ENCODE data around the gene HHATL. TPM values are rescaled to one million over a fixed set of nuclear protein-coding genes. Genes with fewer than 3 reads are reported as not detected.
A peak's percentile ranks its signal among the peaks of the same experiment; 100 is the strongest.

Gene HHATL
- total and polyA plus RNA-seq, 10 donors, result 0.13 to 0.42 TPM; not detected in 8

DNA sequence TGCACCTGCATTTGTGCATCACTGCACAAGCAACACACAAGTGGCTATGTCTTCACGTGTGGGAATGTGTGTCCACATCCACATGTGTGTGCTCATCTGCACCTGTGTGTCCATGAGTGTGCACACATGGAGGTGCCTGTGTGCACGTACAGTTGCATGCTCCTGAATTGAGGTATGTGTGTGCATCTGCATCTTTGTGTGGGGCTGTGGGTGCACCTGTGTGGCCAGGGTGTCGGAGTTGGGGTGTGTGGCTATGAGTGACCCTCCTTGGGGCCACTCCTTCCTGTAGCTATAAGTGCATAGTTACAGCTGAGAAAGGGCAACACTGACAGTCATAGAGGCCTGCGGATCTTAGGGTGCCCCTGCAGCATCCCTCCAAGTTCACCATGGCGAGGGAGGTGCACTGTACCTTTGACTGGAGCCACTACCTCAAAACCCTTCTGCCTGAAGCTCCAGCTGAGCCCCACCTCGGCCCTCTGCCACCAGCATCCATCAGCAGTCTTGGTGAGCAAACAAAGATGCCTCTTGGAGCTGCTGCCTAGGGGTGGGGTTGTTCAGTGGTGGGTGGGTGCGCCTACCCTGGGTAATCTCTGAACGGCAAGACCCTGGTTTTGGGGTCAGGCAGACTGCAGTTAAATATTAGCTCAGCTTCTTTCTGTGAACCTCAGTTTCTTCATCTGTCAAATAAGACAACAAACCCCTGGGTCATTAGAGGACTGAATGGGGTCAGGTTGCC is 5.2 kb upstream of the HHATL start:
- intact Hi-C loops (cut with DNase I; ENCODE audit: low total_unique reads), result no loop called here
- TF ChIP-seq POLR2A (IDR thresholded peaks at IDR 0.05), result no peak
- no peak for TF ChIP-seq POLR2AphosphoS5 (IDR thresholded peaks at IDR 0.05)
- TF ChIP-seq, protein P1, sequence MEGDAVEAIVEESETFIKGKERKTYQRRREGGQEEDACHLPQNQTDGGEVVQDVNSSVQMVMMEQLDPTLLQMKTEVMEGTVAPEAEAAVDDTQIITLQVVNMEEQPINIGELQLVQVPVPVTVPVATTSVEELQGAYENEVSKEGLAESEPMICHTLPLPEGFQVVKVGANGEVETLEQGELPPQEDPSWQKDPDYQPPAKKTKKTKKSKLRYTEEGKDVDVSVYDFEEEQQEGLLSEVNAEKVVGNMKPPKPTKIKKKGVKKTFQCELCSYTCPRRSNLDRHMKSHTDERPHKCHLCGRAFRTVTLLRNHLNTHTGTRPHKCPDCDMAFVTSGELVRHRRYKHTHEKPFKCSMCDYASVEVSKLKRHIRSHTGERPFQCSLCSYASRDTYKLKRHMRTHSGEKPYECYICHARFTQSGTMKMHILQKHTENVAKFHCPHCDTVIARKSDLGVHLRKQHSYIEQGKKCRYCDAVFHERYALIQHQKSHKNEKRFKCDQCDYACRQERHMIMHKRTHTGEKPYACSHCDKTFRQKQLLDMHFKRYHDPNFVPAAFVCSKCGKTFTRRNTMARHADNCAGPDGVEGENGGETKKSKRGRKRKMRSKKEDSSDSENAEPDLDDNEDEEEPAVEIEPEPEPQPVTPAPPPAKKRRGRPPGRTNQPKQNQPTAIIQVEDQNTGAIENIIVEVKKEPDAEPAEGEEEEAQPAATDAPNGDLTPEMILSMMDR (IDR thresholded peaks at IDR 0.05 in 8 of 11, conservative IDR thresholded peaks at IDR 0.05 in 3 of 11), result no peak
- Histone ChIP-seq H3K4me1 (no peaks in the 10 kb centered on the region), H3K36me3 (no peaks in the 10 kb centered on the region), H3K27ac (no peak overlapping the region), H3K27me3 (replicated peaks in 1 of 7) (peaks cover 0 to 6% (median 0%) of the 10 kb centered on the region in 7 donors), H3K9me3 (no peaks in the 10 kb centered on the region), H3K4me3 (no peak overlapping the region)
- WGBS, 5 donors, result 64 to 81% (median 70%) methylated on average over 6 to 8 of the region's 8 CpGs
- peak; percentile 36 for DNase-seq

DNA sequence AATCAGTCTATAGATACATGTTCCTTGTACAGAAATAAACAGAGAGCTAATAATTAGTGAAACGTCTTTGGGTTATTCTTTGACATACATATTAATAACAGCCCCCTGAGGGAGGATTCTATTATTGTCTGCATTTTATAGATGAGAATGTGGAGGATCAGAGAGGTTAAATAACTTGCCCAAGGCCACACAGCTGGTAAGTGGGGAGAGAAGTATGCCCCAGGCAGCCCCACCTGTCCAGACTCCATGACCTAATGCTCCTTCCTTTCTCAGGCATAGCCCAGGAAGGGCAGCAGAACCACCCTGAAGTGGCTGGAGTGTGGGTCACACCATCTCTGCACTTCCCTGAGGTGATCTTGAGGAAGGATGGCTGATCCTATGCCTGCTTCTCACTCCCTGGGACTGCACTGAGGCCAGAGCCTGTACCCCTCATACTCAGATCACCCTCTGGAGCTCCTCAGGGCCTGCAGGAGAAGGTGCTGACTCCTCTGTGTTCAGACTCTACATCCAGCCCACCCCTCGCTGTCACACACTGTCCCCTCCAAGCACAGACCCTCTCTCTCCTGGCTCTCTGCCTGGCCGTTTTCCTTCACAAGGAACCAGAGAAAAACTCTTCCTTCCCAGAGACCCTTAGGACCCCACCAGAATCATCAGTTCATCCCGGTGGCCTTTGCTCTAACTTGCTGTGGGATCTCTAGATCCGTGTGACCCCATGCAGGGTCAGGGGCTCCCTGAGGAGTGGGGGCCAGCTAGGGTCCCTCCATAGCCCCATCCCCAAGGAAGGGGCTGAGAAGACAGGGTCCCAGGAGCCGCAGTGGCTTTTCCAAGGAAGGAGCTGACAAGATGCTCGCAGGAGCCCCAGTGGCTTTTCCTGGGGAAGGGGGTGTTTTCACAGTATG is 4.4 kb upstream of the HHATL start:
- DNase-seq, result no peak
- WGBS, 5 donors, result 70 to 79% (median 74%) methylated on average over 7 of the region's 7 CpGs
- no peaks in the 10 kb centered on the region for H3K9me3 ChIP-seq
- H3K4me3 ChIP-seq, result no peak overlapping the region
- TF ChIP-seq POLR2A (IDR thresholded peaks at IDR 0.05) (no peak), POLR2AphosphoS5 (IDR thresholded peaks at IDR 0.05) (no peak)
- TF ChIP-seq, protein P1 (IDR thresholded peaks at IDR 0.05 in 8 of 11, conservative IDR thresholded peaks at IDR 0.05 in 3 of 11), result no peak
- H3K36me3 ChIP-seq, result no peaks in the 10 kb centered on the region
- H3K27ac ChIP-seq, result no peak overlapping the region
- intact Hi-C loops (cut with DNase I; ENCODE audit: low total_unique reads), result no loop called here
- peaks cover 0 to 14% (median 3%) of the 10 kb centered on the region in 7 donors for H3K27me3 ChIP-seq (replicated peaks in 1 of 7)
- H3K4me1 ChIP-seq, result no peaks in the 10 kb centered on the region

DNA sequence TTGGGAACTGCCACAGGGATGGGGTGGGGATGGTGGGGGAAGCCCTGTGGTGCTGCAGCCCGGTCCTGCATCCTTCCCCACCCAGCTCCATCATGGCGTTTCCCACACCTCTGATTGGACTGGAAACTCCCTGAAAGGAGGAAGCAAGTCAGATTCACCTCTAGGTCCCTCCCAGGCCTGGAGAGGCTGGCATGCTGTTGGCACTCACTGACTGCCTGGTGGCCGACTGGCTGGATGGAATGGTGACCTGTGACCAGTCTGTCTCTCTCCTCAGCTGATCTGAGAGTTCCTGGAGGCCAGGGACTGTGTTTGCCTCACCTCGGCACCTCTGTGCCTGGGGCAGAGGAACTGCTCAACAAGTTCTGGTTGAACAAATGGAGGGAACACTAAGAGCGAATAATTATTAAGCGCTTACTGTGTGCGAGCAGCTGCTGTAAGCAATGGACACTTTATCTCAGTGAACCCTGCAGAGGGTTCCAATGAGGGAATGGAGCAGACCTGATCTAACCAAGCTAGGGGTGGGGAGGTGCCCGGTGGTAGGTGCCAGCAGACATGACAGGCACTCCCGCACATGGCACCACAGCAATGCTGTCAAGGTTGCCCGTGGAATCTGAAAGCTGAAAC is 3.5 kb upstream of the HHATL start:
- H3K27me3 ChIP-seq (replicated peaks in 1 of 7), result peaks cover 0 to 23% (median 3%) of the 10 kb centered on the region in 7 donors
- no peaks in the 10 kb centered on the region for H3K36me3 ChIP-seq
- no peak for DNase-seq
- intact Hi-C loops (cut with DNase I; ENCODE audit: low total_unique reads), result no loop called here
- 71 to 78% (median 75%) methylated on average over 10 of the region's 10 CpGs for WGBS, 5 donors
- no peaks in the 10 kb centered on the region for H3K9me3 ChIP-seq
- H3K27ac ChIP-seq, result no peak overlapping the region
- TF ChIP-seq POLR2AphosphoS5 (IDR thresholded peaks at IDR 0.05), result no peak
- TF ChIP-seq POLR2A (IDR thresholded peaks at IDR 0.05), result no peak
- TF ChIP-seq, protein P1 (IDR thresholded peaks at IDR 0.05 in 8 of 11, conservative IDR thresholded peaks at IDR 0.05 in 3 of 11), result no peak
- no peak overlapping the region for H3K4me3 ChIP-seq
- H3K4me1 ChIP-seq, result peaks cover 0 to 6% (median 0%) of the 10 kb centered on the region in 6 donors
